GM23338 (cell line): Measurements from ENCODE around the gene HARS1. TPM values are rescaled to one million over a fixed set of nuclear protein-coding genes. Genes with fewer than 3 reads are reported as not detected.
"Not testable (repeated sequence)": the region's sequence is repeated elsewhere in the genome, so short reads cannot be mapped to it uniquely, and the experiment has no call there.

Experiments
- ATAC-seq: fragments of 200-7000 bp; cut with Tn5 transposase; 3 replicates; pipeline ENCODE4 v1.9.1; 2020
- DNase-seq: peaks from one replicate; pipeline ENCODE4 v3.0.0-alpha.2; 2015; ENCODE audit warnings: low spot score
- H2AFZ ChIP-seq: fragments of 200-600 bp; sonication (generic); 2 replicates; pipeline ENCODE4 v1.8.0; 2016; ENCODE audit warnings: antibody characterized with exemption, mild to moderate bottlenecking, moderate library complexity
- H3F3A ChIP-seq: fragments of 200-600 bp; sonication (generic); replicated peaks from 2 replicates; pipeline ENCODE4 v1.8.0; 2017; ENCODE audit warnings: antibody characterized with exemption, mixed run types, low read depth
- H3K27ac ChIP-seq: fragments of 200-600 bp; sonication (generic); 2 replicates; pipeline ENCODE4 v1.6.1; 2016; ENCODE audit warnings: low read depth
- H3K27me3 ChIP-seq: fragments of 200-600 bp; sonication (generic); 2 replicates; pipeline ENCODE4 v1.8.0; 2016; ENCODE audit warnings: mild to moderate bottlenecking, mixed run types, moderate library complexity; ENCODE audit not compliant: insufficient read depth
- H3K36me3 ChIP-seq: fragments of 200-600 bp; sonication (generic); 2 replicates; pipeline ENCODE4 v1.8.0; 2016; ENCODE audit warnings: mild to moderate bottlenecking; ENCODE audit not compliant: insufficient read depth
- H3K4me1 ChIP-seq: fragments of 200-600 bp; sonication (generic); 2 replicates; pipeline ENCODE4 v1.8.0; 2016; ENCODE audit warnings: mild to moderate bottlenecking, moderate library complexity; ENCODE audit not compliant: insufficient read depth
- H3K4me2 ChIP-seq: fragments of 200-600 bp; sonication (generic); 2 replicates; pipeline ENCODE4 v1.7.1; 2017; ENCODE audit warnings: mixed run types
- H3K4me3 ChIP-seq: fragments of 200-600 bp; sonication (generic); 2 replicates; pipeline ENCODE4 v1.6.1; 2016; ENCODE audit warnings: mixed run types
- H3K79me2 ChIP-seq: fragments of 200-600 bp; sonication (generic); replicated peaks from 2 replicates; pipeline ENCODE4 v1.8.0; 2017; ENCODE audit warnings: mild to moderate bottlenecking; ENCODE audit not compliant: insufficient read depth
- H3K9me2 ChIP-seq: fragments of 200-600 bp; sonication (generic); 2 replicates; pipeline ENCODE4 v1.8.0; 2017; ENCODE audit not compliant: insufficient read depth
- H4K20me1 ChIP-seq: fragments of 200-600 bp; sonication (generic); replicated peaks from 2 replicates; pipeline ENCODE4 v1.8.0; 2017; ENCODE audit warnings: mild to moderate bottlenecking; ENCODE audit not compliant: insufficient read depth
- H3K27ac Mint-ChIP-seq: 2 replicates; pipeline ENCODE4 v1.8.0; 2020; ENCODE audit warnings: inconsistent platforms, mild to moderate bottlenecking, moderate library complexity, mixed read lengths
- H3K27me3 Mint-ChIP-seq: 3 replicates; pipeline ENCODE4 v1.8.0; 2022; ENCODE audit warnings: low read depth, mild to moderate bottlenecking, moderate library complexity, mixed read lengths, inconsistent platforms; ENCODE audit not compliant: insufficient read depth, poor library complexity
- H3K36me3 Mint-ChIP-seq: 3 replicates; pipeline ENCODE4 v1.8.0; 2021; ENCODE audit warnings: low read depth, mild to moderate bottlenecking, inconsistent platforms, moderate library complexity, mixed read lengths
- H3K4me1 Mint-ChIP-seq: 3 replicates; pipeline ENCODE4 v1.8.0; 2020; ENCODE audit warnings: mild to moderate bottlenecking, inconsistent platforms, mixed read lengths
- H3K4me3 Mint-ChIP-seq: 3 replicates; pipeline ENCODE4 v1.8.0; 2021; ENCODE audit warnings: moderate library complexity, mild to moderate bottlenecking, inconsistent platforms, mixed read lengths
- H3K9me3 Mint-ChIP-seq: 3 replicates; pipeline ENCODE4 v1.8.0; 2020; ENCODE audit warnings: moderate library complexity, mild to moderate bottlenecking, inconsistent platforms, mixed read lengths
- CREB1 ChIP-seq: fragments of 250-450 bp; sonication (Bioruptor Pico); IDR thresholded peaks from 2 replicates; pipeline ENCODE4 v1.5.0; 2020; ENCODE audit warnings: low read depth, mild to moderate bottlenecking, moderate library complexity
- CTCF ChIP-seq, 2 experiments: fragments of 200-600 bp in 1 of 2; sonication (generic) in 1 of 2; conservative IDR thresholded peaks; 2 replicates each; pipeline versions ENCODE4 v1.5.1 to v1.6.1; 2016 to 2017; ENCODE audit warnings: antibody characterized with exemption in 2 of 2, low read depth in 2 of 2, mild to moderate bottlenecking in 2 of 2, moderate library complexity in 1 of 2
- ETS1 ChIP-seq: IDR thresholded peaks from 2 replicates; pipeline ENCODE4 v1.6.1; 2016; ENCODE audit warnings: antibody characterized with exemption
- EZH2 ChIP-seq: fragments of 200-600 bp; sonication (generic); IDR thresholded peaks from one replicate; pipeline ENCODE4 v1.8.0; 2017; ENCODE audit warnings: antibody characterized with exemption, mild to moderate bottlenecking, low read depth; ENCODE audit not compliant: unreplicated experiment
- EZH2phosphoT487 ChIP-seq: fragments of 200-600 bp; sonication (generic); IDR thresholded peaks from one replicate; pipeline ENCODE4 v1.8.1; 2018; ENCODE audit warnings: antibody characterized with exemption; ENCODE audit not compliant: unreplicated experiment
- JUNB ChIP-seq: IDR thresholded peaks from one replicate; pipeline ENCODE4 v1.6.1; 2016; ENCODE audit warnings: antibody characterized with exemption; ENCODE audit not compliant: unreplicated experiment
- POLR2AphosphoS5 ChIP-seq: IDR thresholded peaks from 2 replicates; pipeline ENCODE4 v1.6.1; 2016; ENCODE audit warnings: antibody characterized with exemption, low read depth
- REST ChIP-seq: IDR thresholded peaks from one replicate; pipeline ENCODE4 v1.6.1; 2018; ENCODE audit warnings: antibody characterized with exemption; ENCODE audit not compliant: unreplicated experiment
- ZNF114 ChIP-seq: fragments of 250-450 bp; sonication (Bioruptor Pico); IDR thresholded peaks from 2 replicates; pipeline ENCODE4 v1.5.0; 2020; ENCODE audit warnings: mild to moderate bottlenecking, moderate library complexity
- ZNF462 ChIP-seq: fragments of 250-450 bp; sonication (Bioruptor Pico); IDR thresholded peaks from 2 replicates; pipeline ENCODE4 v1.5.0; 2020; ENCODE audit warnings: mild to moderate bottlenecking, moderate library complexity
- polyA plus RNA-seq: library from polyadenylated mRNA; unstranded; fragments of >200 nt; fragmentation: Nextera tagmentation; extraction: Ambion mirVana; gene quantifications from 2 replicates; pipeline ENCODE4 v1.2.1, GENCODE V29; 2016
- total RNA-seq: library from RNA; depleted of rRNA; stranded (reverse); fragments of >200 nt; shearing (Covaris generic); gene quantifications from 2 replicates; pipeline ENCODE4 v1.2.3, GENCODE V29; 2014

HARS1 gene
- total and polyA plus RNA-seq, 2 experiments from 2014 or later = 51.6 to 57.8 TPM

- H3K4me3 ChIP-seq, H3K9me2 ChIP-seq, H3K9me3 Mint-ChIP-seq, H3K79me2 ChIP-seq, H3K27me3 Mint-ChIP-seq, H3K4me2 ChIP-seq, DNase-seq, H3K27ac Mint-ChIP-seq, H3K36me3 ChIP-seq, ATAC-seq, H3K27ac ChIP-seq, H3K4me1 ChIP-seq, H4K20me1 ChIP-seq, H3K27me3 ChIP-seq, H3K4me1 Mint-ChIP-seq, H3K4me3 Mint-ChIP-seq, H3K36me3 Mint-ChIP-seq, H3F3A ChIP-seq: not testable (repeated sequence)
- H2AFZ ChIP-seq = peak overlapping the region; percentile 80; the same call in 1 of the 2 replicates
Measured at GRCh38 chr5:140720738-140721137, 29.6 kb upstream of the HARS1 start.

- H2AFZ ChIP-seq = peak overlapping the region; percentile 92
- TF ChIP-seq JUNB = no peak
- TF ChIP-seq ETS1 = no peak
- TF ChIP-seq CREB1 (CRISPR knock-in tag) = no peak
- no peak for TF ChIP-seq CTCF (conservative IDR thresholded peaks at IDR 0.05; ENCODE audit: low read depth in 2 of 2)
- no peak for TF ChIP-seq EZH2phosphoT487
- no peak for TF ChIP-seq ZNF462 (CRISPR knock-in tag)
- TF ChIP-seq ZNF114 (CRISPR knock-in tag) = no peak
- no peak for TF ChIP-seq EZH2
- TF ChIP-seq REST = no peak
- TF ChIP-seq POLR2AphosphoS5 = no peak
Measured at GRCh38 chr5:140718266-140718592, 27.1 kb upstream of the HARS1 start.

More at GRCh38 chr5:140718266-140718592, 27.1 kb upstream of the HARS1 start:
- no peaks in the 10 kb centered on the region for H3K4me1 Mint-ChIP-seq
- ATAC-seq (no peak), DNase-seq (no peak)
- Histone ChIP-seq H3K27ac (no peak overlapping the region), H3K9me2 (no peaks in the 10 kb centered on the region), H3K27me3 (no peaks in the 10 kb centered on the region), H3F3A (no peaks in the 10 kb centered on the region), H3K4me3 (no peak overlapping the region), H3K4me1 (no peaks in the 10 kb centered on the region), H3K36me3 (no peaks in the 10 kb centered on the region), H4K20me1 (no peaks in the 10 kb centered on the region), H3K79me2 (no peaks in the 10 kb centered on the region), H3K4me2 (no peak overlapping the region)
- no peak overlapping the region for H3K4me3 Mint-ChIP-seq
- no peaks in the 10 kb centered on the region for H3K27me3 Mint-ChIP-seq
- H3K36me3 Mint-ChIP-seq = no peaks in the 10 kb centered on the region
- no peak overlapping the region for H3K27ac Mint-ChIP-seq
- H3K9me3 Mint-ChIP-seq = peaks cover 4% of the 10 kb centered on the region; the same call in 1 of the 3 replicates
